HG03558 (cell line): ENCODE data around the gene GEN1.
A peak's percentile ranks its signal among the peaks of the same experiment; 100 is the strongest.

ENCODE experiments used
- ATAC-seq: cut with Tn5 transposase; IDR thresholded peaks from one replicate; pipeline ENCODE4 v1.9.1; 2021; ENCODE audit warnings: moderate number of reproducible peaks; ENCODE audit not compliant: unreplicated experiment; ENCODE audit errors: extremely low read depth

The GEN1 gene

GRCh38 chr2:17793803-17794354 is 39.9 kb downstream of the GEN1 start:
- ATAC-seq, result no peak

- ATAC-seq, result no peak
Measured at GRCh38 chr2:17795309-17795708, 41.4 kb downstream of the GEN1 start.

- ATAC-seq, result no peak
Measured at GRCh38 chr2:17798338-17798737, 44.4 kb downstream of the GEN1 start.

DNA sequence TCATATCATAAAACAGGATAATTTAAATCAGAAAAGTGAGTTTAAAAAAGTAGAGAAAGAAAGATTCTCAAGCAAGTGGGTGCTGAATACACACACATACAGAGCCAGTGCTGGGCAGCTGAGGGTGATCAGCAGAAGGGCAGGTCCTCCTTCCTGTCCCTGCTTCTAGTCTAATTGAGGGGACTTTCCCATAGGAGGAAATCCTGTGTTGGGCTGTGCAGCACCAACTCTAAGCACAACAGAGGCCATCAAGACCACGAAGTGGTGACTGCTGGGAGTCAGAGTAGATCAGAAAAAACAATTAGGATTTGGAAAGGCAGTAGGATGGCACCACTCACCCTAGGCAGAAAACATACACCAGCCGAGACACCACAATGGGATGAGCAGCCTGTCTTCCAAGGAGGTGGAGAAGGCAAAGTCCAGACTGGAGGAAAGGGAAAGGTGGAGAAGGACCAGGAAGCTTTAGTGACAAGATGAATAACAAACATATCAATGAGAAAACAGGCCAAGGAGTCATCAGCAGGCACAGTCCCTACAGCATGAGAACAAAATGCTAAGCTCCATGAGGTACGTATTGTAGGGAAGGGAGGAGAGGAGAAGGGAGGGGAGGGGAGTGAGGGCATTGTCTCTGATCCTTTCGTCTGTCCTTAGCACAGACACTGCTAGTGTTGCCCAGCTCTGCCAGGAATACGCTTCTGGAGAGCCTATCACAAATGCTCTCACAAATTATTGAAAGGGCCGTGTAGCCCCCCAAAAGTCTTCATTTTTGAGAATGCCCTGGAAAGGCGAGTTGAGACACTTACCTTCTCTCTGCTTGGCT is 45.6 kb downstream of the GEN1 start:
- ATAC-seq, result no peak

GRCh38 chr2:17800219-17800618 is 46.3 kb downstream of the GEN1 start:
- ATAC-seq, result no peak

GRCh38 chr2:17800693-17801458 is 46.9 kb downstream of the GEN1 start:
- ATAC-seq, result no peak

- ATAC-seq, result no peak
Measured at GRCh38 chr2:17803497-17803896, 49.6 kb downstream of the GEN1 start.

- peak; percentile 51 for ATAC-seq
Measured at GRCh38 chr2:17804358-17804757, 50.4 kb downstream of the GEN1 start.

GRCh38 chr2:17805166-17805565 is 51.2 kb downstream of the GEN1 start:
- ATAC-seq, result no peak

DNA sequence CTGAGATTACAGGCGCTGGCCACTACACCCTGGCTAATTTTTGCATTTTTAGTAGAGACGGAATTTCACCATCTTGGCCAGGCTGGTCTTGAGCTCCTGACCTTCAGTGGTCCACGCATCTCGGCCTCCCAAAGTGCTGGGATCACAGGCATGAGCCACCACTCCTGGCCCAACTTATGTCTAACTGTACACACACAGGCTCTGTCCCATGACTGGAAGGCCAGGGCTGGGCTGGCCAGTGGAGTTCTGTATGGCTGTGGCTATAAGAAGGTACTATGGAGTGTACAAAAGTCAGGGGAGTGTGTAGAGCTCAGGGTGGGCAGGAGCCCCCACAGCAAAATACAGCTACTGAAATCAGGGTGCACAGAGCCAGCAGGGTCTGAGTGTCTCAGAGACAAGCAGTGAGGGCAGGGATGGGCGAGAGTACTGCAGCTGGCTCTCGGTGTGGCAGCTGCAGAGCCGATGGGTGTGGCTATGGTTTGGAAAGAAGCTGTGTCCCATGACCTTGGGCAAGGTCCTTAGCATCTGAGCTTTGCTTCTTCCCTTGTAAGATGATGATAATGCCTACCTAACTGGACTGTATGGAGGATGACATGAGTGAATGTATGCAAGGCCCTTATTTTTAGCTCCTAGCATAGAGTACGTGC is 51.9 kb downstream of the GEN1 start:
- ATAC-seq, result no peak

DNA sequence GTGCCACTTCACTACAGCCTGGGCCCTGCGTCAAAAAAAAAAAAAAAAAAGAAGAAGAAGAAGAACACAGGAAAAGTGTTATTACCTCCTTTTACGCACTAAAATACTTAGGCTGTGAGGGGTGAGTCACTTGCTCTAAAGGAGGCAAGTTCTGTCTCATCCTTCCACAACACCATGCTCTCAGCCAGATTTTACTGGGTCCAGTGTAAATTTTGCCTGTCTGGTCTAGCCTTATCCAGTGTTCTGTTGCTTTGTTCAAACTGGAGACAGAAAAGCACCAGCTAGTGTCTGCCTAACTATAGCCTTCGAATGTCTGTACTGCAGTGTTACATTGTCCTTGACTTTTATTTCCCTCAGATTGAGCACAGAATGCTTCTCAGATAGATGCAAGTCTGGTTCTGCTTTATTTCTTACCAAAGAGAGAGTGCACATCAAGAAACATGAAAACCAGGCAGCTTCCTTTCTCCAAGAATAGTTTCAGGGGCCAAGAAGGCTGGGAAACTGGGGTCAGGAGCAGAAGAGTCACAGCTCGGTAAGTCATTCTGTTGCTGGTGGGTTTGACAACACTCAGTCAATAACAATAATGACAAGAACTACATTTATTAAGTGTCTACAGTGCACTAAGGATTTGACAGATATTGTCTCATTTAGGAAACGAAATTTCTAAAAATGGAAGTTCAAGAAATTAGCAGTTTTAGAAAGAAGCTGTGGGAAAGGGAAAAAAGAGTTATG is 59.2 kb downstream of the GEN1 start:
- peak; percentile 27 for ATAC-seq

DNA sequence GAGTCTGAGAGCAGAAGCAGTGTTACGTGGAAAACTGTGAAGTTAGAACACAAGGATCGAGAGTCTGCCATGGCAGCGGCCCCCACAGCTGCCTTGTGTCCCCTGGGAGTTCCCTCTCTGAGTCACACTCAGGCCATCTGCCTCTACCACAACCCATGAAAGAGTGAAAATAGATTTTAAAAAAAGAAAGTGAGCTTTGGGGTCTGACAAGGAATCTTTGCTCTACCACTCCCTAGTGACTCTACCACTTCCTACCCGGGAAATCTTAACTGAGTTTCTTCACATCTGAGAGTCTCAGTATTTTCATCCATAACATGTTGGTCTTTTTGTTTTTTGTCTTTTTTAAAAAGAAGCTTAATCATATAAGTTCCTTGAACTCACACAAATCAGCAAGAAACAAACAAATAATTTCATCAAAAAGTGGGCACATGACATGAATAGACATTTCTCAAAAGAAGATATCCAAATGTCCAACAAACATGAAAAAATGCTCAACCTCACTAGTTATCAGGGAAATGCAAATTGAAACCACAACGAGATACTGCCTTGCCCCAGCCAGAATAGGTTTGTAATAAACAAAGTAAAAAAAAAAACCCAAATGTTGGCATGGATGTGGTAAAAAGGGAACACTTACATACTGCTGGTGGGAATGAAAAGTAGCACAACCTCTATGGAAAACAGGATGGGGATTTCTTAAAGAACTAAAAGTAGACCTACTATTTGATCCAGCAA is 60.0 kb downstream of the GEN1 start:
- peak; percentile 82 for ATAC-seq

DNA sequence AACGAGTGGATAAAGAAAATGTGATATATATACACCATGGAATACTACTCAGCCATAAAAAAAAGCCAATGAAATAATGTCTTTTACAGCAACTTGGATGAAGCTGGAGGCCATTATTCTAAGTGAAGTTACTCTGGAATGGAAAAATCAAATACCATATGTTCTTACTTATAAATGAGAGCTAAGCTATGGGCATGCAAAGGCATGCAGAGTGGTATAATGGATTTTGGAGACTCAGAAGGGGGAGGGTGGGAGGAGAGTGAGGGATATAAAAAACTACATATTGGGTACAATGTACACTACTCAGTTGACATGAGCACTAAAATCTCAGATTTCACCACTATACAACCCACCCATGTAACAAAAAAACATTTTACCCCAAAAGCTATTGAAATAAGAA is 60.7 kb downstream of the GEN1 start:
- ATAC-seq, result no peak

- peak; percentile 16 for ATAC-seq
Measured at GRCh38 chr2:17815468-17816184, 61.7 kb downstream of the GEN1 start.

DNA sequence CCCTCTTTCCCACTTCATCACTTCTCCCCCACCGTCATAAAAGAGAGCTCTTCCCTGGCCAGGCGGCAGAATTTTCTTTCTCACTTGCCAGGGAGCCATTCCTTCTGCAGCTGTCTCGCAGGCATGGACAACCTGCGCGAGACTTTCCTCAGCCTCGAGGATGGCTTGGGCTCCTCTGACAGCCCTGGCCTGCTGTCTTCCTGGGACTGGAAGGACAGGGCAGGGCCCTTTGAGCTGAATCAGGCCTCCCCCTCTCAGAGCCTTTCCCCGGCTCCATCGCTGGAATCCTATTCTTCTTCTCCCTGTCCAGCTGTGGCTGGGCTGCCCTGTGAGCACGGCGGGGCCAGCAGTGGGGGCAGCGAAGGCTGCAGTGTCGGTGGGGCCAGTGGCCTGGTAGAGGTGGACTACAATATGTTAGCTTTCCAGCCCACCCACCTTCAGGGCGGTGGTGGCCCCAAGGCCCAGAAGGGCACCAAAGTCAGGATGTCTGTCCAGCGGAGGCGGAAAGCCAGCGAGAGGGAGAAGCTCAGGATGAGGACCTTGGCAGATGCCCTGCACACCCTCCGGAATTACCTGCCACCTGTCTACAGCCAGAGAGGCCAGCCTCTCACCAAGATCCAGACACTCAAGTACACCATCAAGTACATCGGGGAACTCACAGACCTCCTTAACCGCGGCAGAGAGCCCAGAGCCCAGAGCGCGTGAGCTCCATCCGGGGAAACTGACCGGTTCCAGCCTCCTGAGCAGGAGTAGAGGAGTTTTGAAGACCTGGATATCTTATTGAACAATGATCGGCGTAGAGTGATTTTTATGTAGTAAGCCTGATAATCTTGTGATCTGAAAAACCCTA is 62.7 kb downstream of the GEN1 start, which contains the start of gene MSGN1:
Gene MSGN1, plus strand, starts transcription at position 65 of the 850 bp plus-strand sequence. Its CDS starts 59 bp downstream, at position 124.
- ATAC-seq, result no peak

DNA sequence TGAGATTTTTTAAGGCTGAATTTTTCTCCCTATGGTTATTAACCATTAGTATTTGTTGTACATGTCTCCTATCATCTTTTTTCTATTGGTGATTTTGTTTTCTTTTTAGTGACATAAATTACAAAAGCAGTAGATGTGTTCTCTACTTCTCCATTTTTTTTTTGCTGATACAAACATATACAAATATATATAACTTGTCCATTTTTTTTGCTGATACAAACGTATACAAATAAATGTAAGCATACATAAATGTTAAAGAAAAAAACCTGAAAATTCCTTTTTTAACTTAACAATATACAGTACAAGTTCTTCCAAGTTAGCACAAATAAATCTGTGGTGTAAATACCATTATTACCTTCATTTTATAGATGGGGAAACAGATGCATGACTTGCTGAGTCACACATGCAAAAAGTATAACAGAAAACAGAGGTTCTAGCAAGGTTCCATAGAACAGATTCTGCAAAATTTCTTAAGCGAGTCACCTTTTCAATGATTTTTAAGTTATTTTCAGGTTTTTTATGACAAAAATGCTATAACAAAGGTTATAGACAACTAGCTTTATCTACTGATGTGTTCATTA is 64.4 kb downstream of the GEN1 start:
- ATAC-seq, result no peak

GRCh38 chr2:17821080-17821479 is 67.1 kb downstream of the GEN1 start:
- ATAC-seq, result no peak
